Heart right ventricle (tissue), 16 donors: Measurements from ENCODE around the gene ERBB4. TPM values are rescaled to one million over a fixed set of nuclear protein-coding genes. Genes with fewer than 3 reads are reported as not detected.

Experiments
- ATAC-seq, 8 donors: fragments of 200-7000 bp; cut with Tn5 transposase; one replicate each; pipeline ENCODE4 v1.9.1; 2020; ENCODE audit warnings: mild to moderate bottlenecking in 8 of 8, moderate library complexity in 8 of 8, moderate number of reproducible peaks in 1 of 8
- DNase-seq, 2 donors: peaks; one replicate each; pipeline ENCODE4 v3.0.0-alpha.2; 2020
- H3K27ac ChIP-seq, 10 donors: fragments of 200-600 bp; sonication (generic) in 2 of 10; one replicate each; pipeline versions ENCODE4 v1.5.0 to v1.8.0; 2020 to 2022; ENCODE audit warnings: mild to moderate bottlenecking in 3 of 10
- H3K27me3 ChIP-seq, 7 donors: fragments of 200-600 bp; one replicate each; pipeline ENCODE4 v1.8.0; 2021 to 2022; ENCODE audit warnings: mild to moderate bottlenecking in 2 of 7
- H3K36me3 ChIP-seq, 9 donors: fragments of 200-600 bp; sonication (generic) in 1 of 9; one replicate each; pipeline versions ENCODE4 v1.5.0 to v1.8.0; 2020 to 2022; ENCODE audit warnings: mild to moderate bottlenecking in 2 of 9
- H3K4me1 ChIP-seq, 9 donors: fragments of 200-600 bp; sonication (generic) in 1 of 9; one replicate each; pipeline versions ENCODE4 v1.5.0 to v1.8.0; 2020 to 2022; ENCODE audit warnings: mild to moderate bottlenecking in 4 of 9
- H3K4me3 ChIP-seq, 10 donors: fragments of 200-600 bp; sonication (generic) in 2 of 10; one replicate each; pipeline versions ENCODE4 v1.5.0 to v1.8.0; 2020 to 2022; ENCODE audit warnings: mild to moderate bottlenecking in 7 of 10, moderate library complexity in 2 of 10
- H3K9me3 ChIP-seq, 11 donors: fragments of 200-600 bp in 10 of 11; sonication (generic) in 2 of 11; one replicate each; pipeline versions ENCODE4 v1.5.0 to v1.8.0; 2013 to 2022; ENCODE audit warnings: mild to moderate bottlenecking in 2 of 11, control low read depth in 1 of 11, moderate library complexity in 1 of 11
- WGBS, 2 donors: extraction: QIAGEN DNeasy Blood & Tissue Kit; methylation state at CpG; one replicate each; pipeline ENCODE4 v1.1.7; 2013; ENCODE audit warnings: inconsistent platforms in 1 of 2; 5-methylcytosine and 5-hydroxymethylcytosine counted together
- intact Hi-C, 10 donors: fragments of 100-400 bp; cut with DNase I; formaldehyde crosslinking; loops; one replicate each; pipeline versions ENCODE4 v1.11.1 to v1.14.2; 2022
- polyA plus RNA-seq, 2 donors: library from polyadenylated mRNA; stranded (reverse); fragments of 200-250 nt; gene quantifications; one replicate each; pipeline ENCODE4 v1.2.3, GENCODE V29; 2013
- total RNA-seq, 10 donors: library from RNA; stranded (reverse); fragmentation: NEBNext Ultra II Directional in 3 of 10; extraction: Animal tissue kit (Norgen Biotek cat#: 25700) in 3 of 10; gene quantifications; one replicate each; pipeline versions ENCODE4 v1.2.1 to v1.2.4, GENCODE V29; 2021 to 2023
- TF ChIP-seq, protein P1 (sequence below), 9 donors: fragments of 200-600 bp; sonication (generic) in 2 of 9; IDR thresholded peaks; one replicate each; pipeline versions ENCODE4 v1.5.0 to v1.8.0; 2021 to 2022; ENCODE audit warnings: antibody characterized with exemption in 9 of 9, mild to moderate bottlenecking in 5 of 9, moderate library complexity in 1 of 9
- donor health status: Arrhythmogenic right ventricular cardiomyopathy.
- donor health status: ischemic (EF 13 %, LVEDD 7.1; RV severe dilation, severe dysfunction).
- donor health status: healthy with polysubstance abuse.
- donor health status: DM: no; HTN: yes; CAD: no.
- donor health status: DM: no; HTN: no; CAD: no.
- donor health status: ischemic (EF 25% LVEDD 6.9; RV normal size, moderate dysfunction).
- donor health status: ischemic (EF 25% LVEDD 5.7; RV mildly dilated, moderate dysfunction).
- donor health status: healthy.
- donor health status: DM: yes; HTN: yes; CAD: no.
- donor health status: Ischemic cardiomyopathy.
- donor health status: ischemic (EF 35%, LVEDD 5.7; RV mildly dilated, moderate dysfunction).
- donor health status: nonischemic (EF 11% LVEDD 7.7; RV severe dilation, severe dysfunction).
- donor health status: DM: yes; HTN: yes; CAD: no.
- donor health status: PGD.
- donor health status: ischemic (EF 29% LVEDD 5.4; RV normal size, mild dysfunction).
- donor health status: nonischemic (EF 23%, LVEDD 6.1; RV moderate dilation, normal function).

The ERBB4 gene
- total and polyA plus RNA-seq, 12 donors = 1.2 to 24.6 (median 16.1) TPM

DNA sequence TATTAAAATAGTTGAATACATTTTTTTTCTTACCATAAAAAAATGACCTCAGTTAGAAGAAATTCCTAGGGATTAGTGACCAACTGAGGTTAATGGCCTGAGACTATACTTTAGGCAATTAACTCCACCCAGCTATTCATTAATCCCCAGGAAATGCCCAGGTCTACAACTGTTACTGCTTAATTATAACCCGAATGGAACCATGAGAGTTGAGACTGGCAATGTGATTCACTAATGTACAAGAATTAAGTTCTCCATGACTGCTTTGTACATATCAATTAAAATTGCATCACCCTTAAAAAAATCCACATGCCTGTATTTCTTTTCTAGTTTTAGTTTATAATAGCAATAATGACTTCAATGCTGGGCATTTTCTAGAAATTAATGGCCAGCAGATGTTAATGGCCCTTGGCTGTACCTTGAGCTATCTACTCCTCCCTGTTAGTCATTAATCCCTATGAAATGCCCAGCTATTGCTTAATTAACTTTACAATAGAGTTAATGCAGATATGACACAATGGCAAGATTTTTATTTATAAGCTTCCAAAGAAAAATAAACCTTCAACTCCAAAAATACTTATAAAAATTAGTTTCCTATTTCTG, 44.1 kb downstream of the ERBB4 start:
- Histone ChIP-seq H3K27me3 (no peaks in the 10 kb centered on the region), H3K27ac (no peak overlapping the region), H3K9me3 (no peaks in the 10 kb centered on the region), H3K4me3 (no peak overlapping the region), H3K4me1 (no peaks in the 10 kb centered on the region), H3K36me3 (no peaks in the 10 kb centered on the region)
- intact Hi-C loops = no loop called here
- TF ChIP-seq, protein P1, sequence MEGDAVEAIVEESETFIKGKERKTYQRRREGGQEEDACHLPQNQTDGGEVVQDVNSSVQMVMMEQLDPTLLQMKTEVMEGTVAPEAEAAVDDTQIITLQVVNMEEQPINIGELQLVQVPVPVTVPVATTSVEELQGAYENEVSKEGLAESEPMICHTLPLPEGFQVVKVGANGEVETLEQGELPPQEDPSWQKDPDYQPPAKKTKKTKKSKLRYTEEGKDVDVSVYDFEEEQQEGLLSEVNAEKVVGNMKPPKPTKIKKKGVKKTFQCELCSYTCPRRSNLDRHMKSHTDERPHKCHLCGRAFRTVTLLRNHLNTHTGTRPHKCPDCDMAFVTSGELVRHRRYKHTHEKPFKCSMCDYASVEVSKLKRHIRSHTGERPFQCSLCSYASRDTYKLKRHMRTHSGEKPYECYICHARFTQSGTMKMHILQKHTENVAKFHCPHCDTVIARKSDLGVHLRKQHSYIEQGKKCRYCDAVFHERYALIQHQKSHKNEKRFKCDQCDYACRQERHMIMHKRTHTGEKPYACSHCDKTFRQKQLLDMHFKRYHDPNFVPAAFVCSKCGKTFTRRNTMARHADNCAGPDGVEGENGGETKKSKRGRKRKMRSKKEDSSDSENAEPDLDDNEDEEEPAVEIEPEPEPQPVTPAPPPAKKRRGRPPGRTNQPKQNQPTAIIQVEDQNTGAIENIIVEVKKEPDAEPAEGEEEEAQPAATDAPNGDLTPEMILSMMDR (IDR thresholded peaks at IDR 0.05) = no peak
- WGBS, 2 donors = 77 to 89% methylated on average over 1 of the region's 1 CpG
- ATAC-seq = no peak
- DNase-seq = no peak

DNA sequence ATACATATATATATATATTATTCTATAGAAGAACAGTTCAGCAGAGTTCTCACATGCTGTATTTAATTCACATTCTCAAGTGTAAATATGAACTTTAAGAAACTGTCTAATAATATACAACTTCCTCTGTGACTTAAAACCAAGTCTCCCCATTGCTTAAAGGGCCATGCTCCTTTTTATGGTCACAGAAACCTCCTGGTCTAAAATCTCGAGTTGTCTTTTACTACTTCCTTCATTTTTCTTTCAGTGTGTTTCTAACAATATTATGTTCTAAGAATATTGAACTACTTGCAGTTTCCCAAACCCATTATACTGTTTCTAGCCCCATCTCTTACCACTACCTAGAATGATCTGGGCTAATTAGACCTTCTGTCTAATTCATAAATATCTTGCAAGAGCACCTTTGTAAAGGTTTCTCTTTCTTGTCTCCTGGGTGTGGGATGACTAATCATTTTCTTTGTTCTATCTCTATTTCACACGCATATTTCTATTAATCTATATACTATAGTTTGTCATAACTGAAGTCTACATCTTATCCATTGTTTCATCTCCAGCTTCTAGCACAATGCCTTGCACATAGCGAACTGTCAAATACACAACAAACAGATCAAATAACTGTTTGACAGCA, 48.8 kb downstream of the ERBB4 start:
- Histone ChIP-seq H3K27ac (no peak overlapping the region), H3K4me1 (no peaks in the 10 kb centered on the region), H3K36me3 (no peaks in the 10 kb centered on the region), H3K27me3 (no peaks in the 10 kb centered on the region), H3K4me3 (no peak overlapping the region), H3K9me3 (no peaks in the 10 kb centered on the region)
- WGBS, 2 donors = 80 to 82% methylated on average over 3 of the region's 3 CpGs
- intact Hi-C loops = no loop called here
- DNase-seq = no peak
- ATAC-seq = no peak
- TF ChIP-seq, protein P1 (IDR thresholded peaks at IDR 0.05) = no peak

DNA sequence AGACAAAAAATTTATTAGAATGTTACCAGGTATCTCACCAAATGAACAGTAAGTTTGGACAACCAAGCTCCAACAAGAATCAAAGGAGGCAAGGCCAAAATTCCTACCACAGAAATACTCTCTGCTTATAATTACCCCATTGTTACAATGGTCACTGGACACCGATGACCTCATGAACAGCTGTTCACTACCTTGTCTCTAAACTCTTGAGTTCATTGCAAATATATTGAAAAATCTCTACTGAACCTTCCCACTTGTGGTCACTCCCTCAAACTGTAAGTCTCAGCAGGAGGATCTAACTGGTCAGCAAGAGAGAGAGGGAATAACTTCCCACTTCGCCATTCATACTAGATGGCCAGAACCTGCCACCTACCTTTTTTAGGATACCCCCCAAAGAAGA, 50.0 kb downstream of the ERBB4 start:
- 87 to 89% methylated on average over 2 of the region's 2 CpGs for WGBS, 2 donors
- intact Hi-C loops = no loop called here

DNA sequence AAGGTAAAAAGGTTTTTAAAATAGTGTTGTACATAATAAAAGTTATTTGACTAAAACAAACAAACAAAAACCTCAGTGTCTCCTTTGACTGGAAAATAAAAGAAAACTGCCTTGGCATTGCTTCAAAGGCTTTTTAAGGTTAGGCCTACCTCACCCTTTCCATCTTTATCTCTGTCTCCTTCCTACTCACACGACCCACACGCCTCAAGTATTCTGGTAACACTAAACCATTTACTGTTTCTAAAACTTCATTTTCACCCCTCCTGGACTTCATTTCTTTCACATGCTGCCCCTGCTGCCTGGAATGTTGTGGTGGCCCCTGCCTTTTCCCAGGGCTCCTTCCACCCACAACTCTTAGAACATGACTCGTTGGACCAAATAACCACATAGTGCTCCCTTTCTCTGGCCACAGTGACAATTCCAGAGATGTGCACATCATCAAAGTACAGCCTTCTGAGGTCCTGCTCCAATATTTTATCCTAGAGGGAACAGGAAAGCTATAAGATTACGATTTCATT, 54.0 kb downstream of the ERBB4 start:
- WGBS, 2 donors = 31 to 38% methylated on average over 4 of the region's 4 CpGs

More for the DNA sequence above, 50.0 kb downstream of the ERBB4 start:
- ATAC-seq (no peak), DNase-seq (no peak)
- Histone ChIP-seq H3K4me1 (no peaks in the 10 kb centered on the region), H3K27me3 (no peaks in the 10 kb centered on the region), H3K4me3 (no peak overlapping the region), H3K27ac (no peak overlapping the region), H3K9me3 (no peaks in the 10 kb centered on the region), H3K36me3 (no peaks in the 10 kb centered on the region)
- TF ChIP-seq, protein P1 (IDR thresholded peaks at IDR 0.05) = no peak

More for the DNA sequence above, 54.0 kb downstream of the ERBB4 start:
- H3K27me3 ChIP-seq = no peaks in the 10 kb centered on the region
- no peak for ATAC-seq
- no peak overlapping the region for H3K4me3 ChIP-seq
- no peaks in the 10 kb centered on the region for H3K9me3 ChIP-seq
- no peaks in the 10 kb centered on the region for H3K36me3 ChIP-seq
- TF ChIP-seq, protein P1 (IDR thresholded peaks at IDR 0.05) = no peak
- no peak for DNase-seq
- H3K4me1 ChIP-seq = no peaks in the 10 kb centered on the region
- intact Hi-C loops = no loop called here
- no peak overlapping the region for H3K27ac ChIP-seq
